Mesenteric fat pad (tissue), 1 donor: Measurements from ENCODE around the gene CD93. TPM values are rescaled to one million over a fixed set of nuclear protein-coding genes. Genes with fewer than 3 reads are reported as not detected.

ENCODE experiments used
- DNase-seq: peaks from one replicate; pipeline ENCODE4 v3.0.0-alpha.2; 2020; ENCODE audit warnings: low spot score
- total RNA-seq: library from RNA; stranded (reverse); fragmentation: NEBNext Ultra II Directional; extraction: Animal tissue kit (Norgen Biotek cat#: 25700); gene quantifications from one replicate; pipeline ENCODE4 v1.2.1, GENCODE V29; 2021
- donor health status: DM: yes; HTN: yes; CAD: no.

Gene CD93
- total RNA-seq, 1 donor from 2014 or later: 105 TPM

- DNase-seq: no peak
Measured at GRCh38 chr20:23101696-23102406, 15.7 kb upstream of the CD93 start.

- no peak for DNase-seq
Measured at GRCh38 chr20:23100720-23101107, 14.6 kb upstream of the CD93 start.

GRCh38 chr20:23099791-23100719 lies 13.9 kb upstream of the CD93 start:
- DNase-seq: no peak

- peak; percentile 87 for DNase-seq
Measured at GRCh38 chr20:23097636-23098580, 11.8 kb upstream of the CD93 start.

- DNase-seq: peak; percentile 20
Measured at GRCh38 chr20:23096986-23097520, 10.9 kb upstream of the CD93 start.

GRCh38 chr20:23096097-23096496 lies 10.0 kb upstream of the CD93 start:
- DNase-seq: no peak

- DNase-seq: no peak
Measured at GRCh38 chr20:23095499-23095898, 9.4 kb upstream of the CD93 start.

- DNase-seq: no peak
Measured at GRCh38 chr20:23094927-23095326, 8.8 kb upstream of the CD93 start.

GRCh38 chr20:23094213-23094896 lies 8.2 kb upstream of the CD93 start:
- no peak for DNase-seq

- DNase-seq: no peak
Measured at GRCh38 chr20:23093613-23094012, 7.5 kb upstream of the CD93 start.

GRCh38 chr20:23092861-23093495 lies 6.9 kb upstream of the CD93 start:
- no peak for DNase-seq

- DNase-seq: no peak
Measured at GRCh38 chr20:23092384-23092756, 6.2 kb upstream of the CD93 start.

GRCh38 chr20:23091721-23092383 lies 5.7 kb upstream of the CD93 start:
- no peak for DNase-seq

GRCh38 chr20:23090878-23091277 lies 4.8 kb upstream of the CD93 start:
- no peak for DNase-seq

- DNase-seq: no peak
Measured at GRCh38 chr20:23090147-23090546, 4.0 kb upstream of the CD93 start.

- DNase-seq: no peak
Measured at GRCh38 chr20:23088866-23089265, 2.7 kb upstream of the CD93 start.

GRCh38 chr20:23087587-23088251 lies 1.6 kb upstream of the CD93 start:
- no peak for DNase-seq

GRCh38 chr20:23086931-23087411 lies 847 bp upstream of the CD93 start:
- DNase-seq: no peak
